ENCODE data around the gene GABARAPL2.

Gene GABARAPL2

DNA sequence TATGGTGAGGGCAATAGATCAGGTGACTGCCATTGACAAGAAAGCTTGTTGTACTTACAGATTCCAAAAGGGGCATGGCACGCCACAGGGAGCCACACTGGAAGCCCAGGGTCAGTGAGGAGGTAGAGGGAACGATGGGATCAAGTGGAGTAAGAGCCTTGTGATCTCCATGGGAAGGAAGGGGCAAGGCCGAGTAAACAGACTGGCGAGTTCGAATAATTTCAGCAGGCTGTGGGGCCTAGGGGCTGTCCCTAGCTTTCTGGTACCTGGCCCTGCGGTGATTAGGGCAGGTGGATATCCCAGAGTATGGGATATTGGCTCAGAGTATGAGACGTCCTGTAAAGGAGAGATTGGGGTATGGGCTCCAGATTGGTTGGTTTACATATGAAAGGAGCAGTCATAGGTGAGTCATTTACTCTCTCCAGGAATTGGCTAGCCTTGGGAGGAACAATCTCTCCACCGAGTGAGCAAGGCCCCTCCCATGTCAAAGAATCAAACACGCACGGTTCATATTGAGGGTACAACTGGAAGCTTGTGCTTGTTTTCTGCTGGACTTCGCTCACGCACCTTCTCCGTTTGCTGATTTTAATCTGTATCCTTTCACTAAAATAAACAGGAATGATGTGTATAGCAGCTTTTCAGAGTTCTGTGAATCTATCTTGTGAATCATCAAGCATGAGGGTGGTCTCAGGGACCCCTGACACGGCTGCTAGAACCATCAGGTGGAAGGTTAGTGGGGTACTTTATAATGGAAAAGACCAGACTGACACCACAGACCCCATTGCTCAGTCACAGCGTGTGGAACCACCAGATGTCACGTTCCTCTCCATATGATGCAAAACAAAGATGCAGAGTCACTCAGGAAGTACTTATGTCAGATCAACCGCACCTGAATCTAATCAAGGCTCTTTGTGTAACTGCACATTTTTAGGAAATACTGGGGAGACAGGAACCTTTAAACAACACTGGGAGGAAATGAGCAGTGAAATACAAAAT, 27.9 kb downstream of the GABARAPL2 start:
- no peak for DNase-seq

DNA sequence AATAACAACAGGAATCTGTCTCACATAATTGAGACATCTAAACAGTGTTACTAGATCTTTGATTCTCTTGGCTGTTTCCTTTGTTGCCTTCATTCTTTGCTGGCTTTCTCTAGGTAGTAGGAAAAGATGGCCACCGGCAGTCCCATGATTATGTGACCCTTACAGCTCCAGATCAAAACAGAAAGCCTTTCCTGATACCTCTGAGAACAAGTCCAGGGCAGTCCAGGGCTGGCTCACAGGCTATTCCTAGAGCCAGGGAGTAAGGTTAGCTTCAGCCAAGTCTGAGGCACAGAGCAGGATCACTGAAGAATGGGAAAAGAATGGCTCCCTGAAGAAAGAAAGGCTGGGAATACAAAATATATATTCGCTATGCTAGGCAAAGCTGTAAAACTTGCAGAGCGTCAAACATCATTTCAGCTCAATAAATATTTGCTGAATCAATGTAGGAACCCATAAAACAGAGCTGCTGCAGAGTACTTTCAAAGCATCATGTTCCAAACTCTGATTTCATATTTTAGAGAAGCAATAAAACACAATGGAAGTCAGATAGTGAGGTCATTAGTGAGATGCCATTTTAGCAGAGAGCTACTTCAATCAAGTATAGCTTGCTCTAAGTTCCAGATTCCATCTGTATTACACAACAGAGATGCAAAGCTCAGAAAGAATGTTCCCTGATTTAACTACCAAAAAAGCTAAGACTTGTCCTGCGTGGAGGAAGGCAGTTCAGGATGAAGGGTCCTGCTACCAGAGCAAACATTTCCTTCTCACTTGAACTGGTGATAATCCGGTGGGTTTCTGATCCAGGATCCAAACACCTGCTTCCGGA, 33.5 kb downstream of the GABARAPL2 start:
- no peak for DNase-seq

DNA sequence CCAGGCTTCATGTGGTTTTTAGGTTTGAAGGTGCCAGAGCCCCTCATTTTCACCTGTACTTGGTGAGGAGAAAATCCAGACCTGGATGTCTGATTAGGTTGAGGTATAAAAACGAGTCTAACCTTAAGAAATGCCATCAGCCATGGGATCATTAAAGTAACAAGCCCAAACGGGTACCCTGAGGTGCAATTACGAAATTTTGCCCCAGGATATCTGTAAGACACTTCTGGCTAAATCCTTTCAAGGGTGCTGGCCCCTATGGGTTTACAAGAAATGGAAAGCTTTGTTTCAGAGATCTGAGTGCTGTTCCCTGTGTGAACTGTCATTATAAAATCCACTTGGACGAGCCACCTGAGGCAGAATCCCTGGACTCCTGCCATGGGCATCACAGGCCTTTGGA, 37.1 kb downstream of the GABARAPL2 start:
- no peak for DNase-seq

DNA sequence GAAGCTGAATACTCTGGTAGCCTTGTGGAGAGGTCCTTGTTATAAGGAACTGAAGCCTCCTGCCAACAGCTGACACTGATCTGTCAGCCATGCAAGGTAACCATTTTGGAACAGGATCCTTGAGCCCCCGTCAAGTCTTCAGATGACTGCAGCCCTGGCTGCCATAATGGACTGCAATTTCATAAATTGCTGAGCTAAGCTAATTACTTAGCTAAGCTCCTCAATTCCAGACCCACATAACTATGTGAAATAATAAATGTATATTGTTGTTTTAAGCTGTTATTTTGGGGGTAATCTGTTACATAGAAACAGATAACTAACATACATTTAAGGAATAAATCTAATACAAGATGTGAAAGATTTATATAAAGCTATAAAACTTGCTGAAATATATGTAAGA, 40.3 kb downstream of the GABARAPL2 start:
- no peak for DNase-seq

DNA sequence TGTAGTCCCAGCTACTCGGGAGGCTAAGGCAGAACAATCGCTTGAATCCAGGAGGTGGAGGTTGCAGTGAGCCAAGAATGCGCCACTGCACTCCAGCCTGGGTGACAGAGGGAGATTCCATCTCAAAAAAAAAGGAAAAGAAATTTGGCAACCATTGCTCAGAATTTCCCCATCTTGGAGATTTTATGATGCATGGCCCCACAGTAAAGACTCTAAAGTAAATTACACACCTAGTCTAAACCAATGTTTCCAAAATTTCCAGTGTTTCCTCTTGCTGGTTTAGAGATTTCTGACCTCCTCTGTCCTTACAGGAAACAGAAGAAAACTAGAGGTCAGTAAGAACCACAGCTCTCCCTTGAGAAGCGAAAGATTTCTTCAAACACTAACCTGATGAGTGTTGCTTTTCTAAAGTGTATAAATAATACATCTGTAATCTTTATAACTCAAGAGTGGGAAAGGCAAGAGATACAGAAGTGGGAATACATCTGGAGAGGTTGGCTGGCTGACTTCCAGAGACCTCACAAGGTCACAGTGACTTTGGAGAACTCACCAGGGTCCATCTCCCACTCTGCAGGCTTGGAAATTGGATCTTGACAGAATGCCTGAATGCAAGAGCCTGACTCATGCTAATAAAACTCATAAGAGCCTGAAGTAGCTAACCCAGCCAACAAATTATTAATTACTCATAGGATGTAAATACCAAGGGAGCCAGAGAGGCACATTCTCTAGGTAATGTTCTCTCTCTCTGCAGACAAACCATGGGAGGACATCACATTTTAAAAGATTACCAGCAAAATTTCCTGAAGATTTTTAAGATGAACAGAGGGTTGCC, 48.1 kb downstream of the GABARAPL2 start:
- DNase-seq = no peak

DNA sequence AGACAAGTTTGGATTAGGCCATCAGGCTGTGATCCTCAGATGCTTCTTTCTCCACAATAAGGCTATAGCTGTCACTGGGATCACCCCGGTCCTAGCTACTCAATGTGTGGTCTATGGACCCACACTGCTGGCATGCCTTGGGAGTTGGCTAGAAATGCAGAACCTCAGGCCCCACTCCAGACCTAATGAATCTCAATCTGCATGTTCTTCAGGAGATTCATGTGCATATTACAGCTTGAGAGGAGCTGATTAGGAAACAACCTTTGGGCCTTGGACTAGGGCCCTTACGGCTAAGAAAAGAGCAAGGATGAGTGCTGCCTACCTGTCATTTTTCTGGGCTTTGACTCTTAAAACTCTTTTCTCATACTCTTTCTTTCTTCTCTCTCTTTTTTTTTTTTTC, 49.4 kb downstream of the GABARAPL2 start:
- no peak for DNase-seq

DNA sequence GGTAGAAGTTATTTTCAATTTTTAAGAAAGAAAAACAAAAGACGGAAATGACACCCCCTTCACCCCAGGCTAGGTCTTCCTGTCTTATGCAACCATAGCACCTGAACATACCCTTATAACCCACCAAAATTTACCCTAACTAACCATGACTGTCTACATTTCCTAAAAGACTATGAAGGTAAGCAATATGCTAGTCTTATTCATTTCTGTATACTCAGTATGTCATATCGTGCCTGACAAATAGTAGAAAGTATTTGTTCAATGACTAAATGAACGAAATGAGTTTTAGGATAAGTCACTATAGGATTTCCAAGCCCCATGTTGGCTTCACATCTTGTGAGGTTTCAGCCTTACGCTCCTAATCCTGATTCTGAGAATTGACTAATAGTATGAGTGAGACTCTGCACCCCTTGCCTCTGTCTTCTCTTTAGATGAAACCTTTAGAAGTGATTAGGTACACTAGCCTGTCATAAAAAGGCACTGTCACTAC, 50.4 kb downstream of the GABARAPL2 start:
- peak; percentile 59 for DNase-seq

DNA sequence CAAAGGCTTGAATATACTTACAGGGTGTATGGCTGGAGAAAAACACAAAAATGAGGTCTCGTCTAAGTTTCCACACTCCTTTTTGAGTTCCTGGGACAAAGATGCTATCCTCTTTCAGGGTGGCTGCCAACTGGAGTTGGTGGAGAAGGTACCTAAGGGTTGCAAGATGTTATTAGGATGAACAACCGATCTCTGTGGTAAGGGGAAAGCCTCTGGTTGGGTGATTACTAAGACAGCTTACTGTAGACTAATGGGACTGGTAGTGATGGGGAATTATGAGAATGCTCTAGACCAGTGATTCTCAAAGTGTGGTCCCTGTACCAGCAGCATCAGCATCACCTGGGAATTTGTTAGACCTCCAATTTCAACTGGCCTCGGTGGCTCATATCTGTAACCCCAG, 50.9 kb downstream of the GABARAPL2 start:
- DNase-seq = no peak

DNA sequence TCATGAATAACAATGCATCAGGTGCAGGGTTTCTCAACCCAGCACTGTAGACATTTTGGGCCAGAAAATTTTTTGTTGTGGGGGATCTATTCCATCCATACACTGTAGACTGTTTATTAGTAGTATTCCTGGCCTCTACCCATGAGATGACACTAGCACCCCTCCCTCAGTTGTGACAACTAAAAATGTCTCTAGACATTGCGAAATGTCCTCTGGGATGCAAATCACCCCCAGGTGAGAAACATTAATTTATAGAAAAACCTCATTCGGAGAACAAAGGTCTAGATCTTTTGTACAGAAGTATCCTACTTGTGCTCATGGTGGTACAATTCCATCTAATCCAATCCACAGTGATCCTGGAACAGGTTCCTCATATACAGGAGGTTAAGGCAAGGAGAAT, 52.6 kb downstream of the GABARAPL2 start:
- no peak for DNase-seq

DNA sequence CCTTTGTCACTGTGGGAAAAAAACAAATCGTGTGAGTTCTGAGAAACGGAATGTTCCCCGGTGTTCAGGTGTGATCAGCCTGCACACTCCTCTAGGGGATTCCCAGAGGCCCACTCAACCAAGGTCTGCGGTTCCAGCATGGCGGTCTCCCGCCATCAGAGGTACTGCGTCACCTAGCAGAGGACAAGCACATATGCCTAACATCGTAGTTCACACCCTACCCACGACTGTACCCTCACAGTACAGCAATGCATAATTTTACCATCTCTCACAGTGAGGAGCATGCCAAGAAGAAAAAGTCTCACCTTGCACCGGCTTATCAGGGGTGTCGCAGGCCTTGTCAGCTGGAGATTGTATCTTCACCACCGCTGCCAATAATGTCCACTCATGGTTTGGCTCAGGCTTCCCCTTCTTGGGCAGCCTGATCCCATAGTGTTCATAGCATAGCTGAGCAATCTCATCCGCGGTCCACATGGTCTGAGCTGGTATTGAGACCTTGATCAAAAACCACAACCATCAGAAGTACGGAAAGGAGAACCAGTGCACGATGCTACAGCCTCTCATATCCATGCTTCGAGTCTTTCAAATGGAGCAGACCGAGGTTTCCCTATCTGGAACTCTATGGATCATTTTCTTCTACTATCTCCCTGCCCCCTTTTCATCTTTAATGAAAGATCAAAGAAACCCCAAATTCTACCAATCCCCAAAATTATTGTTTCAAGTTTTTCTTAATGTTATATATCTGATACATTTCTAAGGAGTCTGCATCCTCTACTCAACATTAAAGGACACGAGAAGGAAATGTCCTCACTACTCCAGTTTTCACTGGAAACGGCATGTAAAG, 54.4 kb downstream of the GABARAPL2 start:
- DNase-seq = peak; percentile 82

DNA sequence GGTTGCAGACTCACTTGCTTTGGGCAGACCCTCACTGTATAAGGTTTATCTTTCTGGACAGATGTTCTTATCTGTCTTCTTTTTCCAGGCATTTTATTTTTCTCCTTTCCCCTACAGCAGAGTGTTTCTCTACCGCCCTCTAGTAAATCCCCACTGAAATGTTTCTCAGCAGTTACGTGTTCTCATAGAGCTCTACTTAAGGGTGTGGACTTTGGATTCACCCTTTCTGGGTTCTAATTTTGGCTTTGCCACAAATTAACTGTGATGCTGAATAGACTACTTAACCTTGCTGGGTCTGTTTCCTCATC, 54.9 kb downstream of the GABARAPL2 start:
- DNase-seq = peak; percentile 54

DNA sequence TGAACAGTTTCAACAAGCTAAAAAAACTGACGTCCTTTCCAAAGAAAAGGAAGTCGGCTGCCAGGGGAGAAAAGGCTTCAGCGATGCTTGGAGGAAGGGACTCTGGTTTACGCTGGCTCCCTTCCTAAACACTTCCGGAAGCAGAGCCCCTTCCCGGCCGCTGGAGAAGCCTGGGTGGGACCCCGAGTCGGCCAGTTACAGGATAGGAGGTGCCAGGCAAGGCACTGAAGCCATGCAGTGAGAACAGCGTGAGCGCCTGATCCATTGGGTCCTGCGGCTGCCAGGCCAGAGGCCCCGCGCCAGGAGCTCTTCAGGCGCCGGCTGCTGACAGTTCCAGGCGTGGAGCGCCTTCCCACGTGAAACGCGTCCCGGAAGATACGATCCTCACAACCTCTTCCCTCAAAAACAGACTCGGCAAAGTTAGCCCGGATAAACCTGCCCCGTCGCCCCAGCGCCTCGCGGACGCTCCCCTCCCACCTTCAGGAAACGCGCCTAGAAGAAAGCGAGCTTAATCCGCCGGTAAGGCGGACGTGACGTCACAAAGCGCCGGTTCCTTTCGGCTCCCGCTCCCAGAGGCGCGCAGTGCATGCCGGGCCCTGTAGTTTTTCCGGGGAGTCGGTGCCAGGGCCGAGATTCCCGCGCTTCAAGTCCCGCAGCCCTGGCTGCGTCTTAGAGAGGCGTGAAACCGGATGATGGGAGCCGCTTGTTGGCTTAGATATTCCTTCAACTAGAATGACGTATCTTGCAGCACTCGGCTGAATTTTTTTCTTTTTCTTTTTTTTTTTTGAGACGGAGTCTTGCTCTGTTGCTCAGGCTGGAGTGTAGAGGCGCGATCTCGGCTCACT, 56.8 kb downstream of the GABARAPL2 start, which contains the start of gene ADAT1:
ADAT1 (minus strand) TSS at position 521 of the 845 bp plus-strand sequence. CDS start 2,482 bp downstream, outside the sequence.
- DNase-seq = peak; percentile 98

DNA sequence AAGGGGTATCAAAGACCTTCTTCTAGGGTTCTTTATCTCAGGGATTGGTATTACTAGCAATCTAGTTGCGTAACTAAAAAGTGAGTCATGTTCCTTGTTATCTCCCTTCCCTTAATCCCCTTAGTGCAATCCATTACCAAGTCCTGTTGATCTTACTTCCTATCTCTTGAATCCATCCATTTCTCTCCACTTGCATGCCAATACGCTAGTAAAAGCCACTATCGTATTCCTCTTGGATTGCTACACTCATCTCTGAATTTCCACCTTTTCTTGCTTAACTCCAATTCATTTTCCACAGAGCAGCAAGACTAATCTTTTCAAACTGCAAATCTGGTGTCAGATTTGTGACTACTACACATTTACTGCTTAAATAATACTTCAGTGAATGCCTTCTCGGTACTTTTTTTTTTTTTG, 58.7 kb downstream of the GABARAPL2 start:
- no peak for DNase-seq

DNA sequence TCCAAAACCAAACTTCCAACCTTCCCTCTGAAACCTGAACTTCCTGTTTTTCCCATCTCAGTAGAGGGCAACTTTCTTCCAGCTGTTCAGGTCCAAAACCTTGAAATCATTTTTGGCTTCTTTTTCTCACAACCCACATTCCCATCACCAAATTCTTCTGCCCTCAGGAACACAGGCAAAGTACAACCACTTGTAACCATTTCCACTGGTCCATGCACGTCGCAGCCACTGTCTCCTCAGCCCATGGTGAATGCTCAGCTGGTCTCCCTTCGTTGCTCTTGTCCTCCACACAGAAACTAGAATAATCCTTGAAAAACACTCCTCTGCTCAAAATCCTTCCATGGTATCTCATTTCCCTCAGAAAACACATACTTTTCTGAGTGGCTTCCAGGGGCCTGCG, 60.6 kb downstream of the GABARAPL2 start:
- DNase-seq = no peak

Data from CD4-positive, alpha-beta T cell treated with Interleukin-12 subunit alpha and Interleukin-12 subunit beta, for 1 hour (primary cell).